Transverse colon (tissue), 4 donors: ENCODE results near the gene MBD1.

Experiments used
- CTCF ChIP-seq, 5 experiments: fragments of 200-600 bp in 3 of 5; fragments of 450-650 bp in 2 of 5; sonication (generic) in 3 of 5; IDR thresholded peaks; 1 replicate in 2 of 5; 2 replicates in 3 of 5; pipeline ENCODE4 v1.5.1; 2016 to 2017; ENCODE audit warnings: antibody characterized with exemption in 5 of 5, inconsistent platforms in 3 of 5, mild to moderate bottlenecking in 2 of 5, moderate library complexity in 1 of 5
- POLR2AphosphoS5 ChIP-seq, 3 donors: sonication (generic); formaldehyde crosslinking; IDR thresholded peaks; one replicate each; pipeline ENCODE4 v1.6.1; 2016; ENCODE audit warnings: antibody characterized with exemption in 3 of 3

DNA sequence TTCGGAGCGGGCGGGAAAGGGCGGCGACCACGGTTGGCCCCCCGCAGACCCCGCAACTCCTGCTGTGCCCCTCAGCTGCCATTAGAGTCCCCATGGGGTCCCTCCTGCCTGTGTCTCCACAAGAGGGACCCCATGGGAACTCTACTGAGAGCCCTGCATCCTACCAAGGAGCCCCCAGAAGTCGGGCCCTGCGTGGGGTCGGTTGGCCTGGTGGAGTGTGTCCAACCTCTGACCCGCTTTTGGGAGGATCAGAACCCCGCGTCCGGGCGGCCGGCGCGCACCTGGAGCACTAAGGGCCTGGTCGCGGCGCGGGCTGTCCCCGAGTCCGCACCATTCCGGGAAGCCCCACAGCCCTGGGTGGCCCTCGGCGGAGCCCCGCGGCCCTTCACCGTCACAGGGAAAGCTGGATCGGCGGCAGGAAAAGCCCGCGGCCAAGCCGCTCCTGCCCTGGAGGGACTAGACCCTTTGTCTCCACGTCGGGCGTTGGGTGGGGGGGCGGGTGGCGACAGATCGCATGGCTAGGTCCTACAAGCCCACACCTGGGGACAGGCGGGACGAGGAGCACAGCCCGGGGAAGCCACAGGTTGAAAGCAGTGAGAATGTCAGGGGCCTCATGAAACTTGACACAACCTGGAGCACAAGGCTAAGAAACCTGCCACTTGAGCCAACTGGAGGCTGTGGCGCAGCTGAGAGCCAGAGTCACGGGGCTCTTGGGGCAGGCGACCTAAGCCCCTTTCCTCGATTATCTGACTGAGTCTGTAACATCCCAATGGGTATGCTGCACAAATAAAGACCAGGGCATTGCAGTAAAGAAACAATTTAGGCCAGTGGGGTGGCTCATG lies 17.3 kb upstream of the MBD1 start:
- TF ChIP-seq CTCF (IDR thresholded peaks at IDR 0.05) (no peak), POLR2AphosphoS5 (IDR thresholded peaks at IDR 0.05) (no peak)
